CD4-positive, alpha-beta memory T cell (primary cell): ENCODE results near the gene PRCP. TPM values are rescaled to one million over a fixed set of nuclear protein-coding genes. Genes with fewer than 3 reads are reported as not detected.

Experiments used
- CTCF ChIA-PET: fragments of 350-600 bp; sonication (Branson Sonifier 250); formaldehyde crosslinking; loops from one replicate; lab custom pipeline; 2021; ENCODE audit warnings: inconsistent platforms; ENCODE audit not compliant: partially characterized antibody; lab: Charles Lee
- POLR2A ChIA-PET: fragments of 350-600 bp; sonication (Branson Sonifier 250); formaldehyde crosslinking; loops from one replicate; lab custom pipeline; 2021; ENCODE audit not compliant: partially characterized antibody; lab: Charles Lee
- DNase-seq, 5 donors: peaks; one replicate each; pipeline versions ENCODE4 v3.0.0 to v3.0.0-alpha.2; 2020 to 2022; ENCODE audit warnings: mixed read lengths in 1 of 5
- H3K27ac ChIP-seq: one replicate; pipeline ENCODE4 v1.7.0; 2013; ENCODE audit warnings: low read depth, low read length
- H3K27me3 ChIP-seq: 2 replicates; pipeline ENCODE4 v1.7.0; 2013; ENCODE audit warnings: mild to moderate bottlenecking, low read length, moderate library complexity; ENCODE audit not compliant: insufficient read depth
- H3K36me3 ChIP-seq: 2 replicates; pipeline ENCODE4 v1.7.0; 2013; ENCODE audit warnings: mild to moderate bottlenecking, low read length, moderate library complexity; ENCODE audit not compliant: insufficient read depth
- H3K4me1 ChIP-seq: 2 replicates; pipeline ENCODE4 v1.7.0; 2013; ENCODE audit warnings: mild to moderate bottlenecking, low read length, moderate library complexity; ENCODE audit not compliant: insufficient read depth
- H3K4me3 ChIP-seq, 2 donors: one replicate each; pipeline ENCODE4 v1.7.0; 2013; ENCODE audit warnings: low read length in 2 of 2, mild to moderate bottlenecking in 1 of 2
- H3K9me3 ChIP-seq, 2 donors: one replicate each; pipeline ENCODE4 v1.7.0; 2013; ENCODE audit warnings: low read length in 2 of 2, control low read depth in 1 of 2; ENCODE audit not compliant: control insufficient read depth in 1 of 2
- H3K27ac Mint-ChIP-seq, 7 donors: one replicate each; pipeline ENCODE4 v1.8.0; 2020 to 2021; ENCODE audit warnings: mixed read lengths in 7 of 7, mild to moderate bottlenecking in 6 of 7, inconsistent platforms in 3 of 7, moderate library complexity in 3 of 7
- H3K27me3 Mint-ChIP-seq, 2 donors: one replicate each; pipeline ENCODE4 v1.8.0; 2020 to 2021; ENCODE audit warnings: mixed read lengths in 2 of 2
- H3K36me3 Mint-ChIP-seq, 2 donors: one replicate each; pipeline ENCODE4 v1.8.0; 2020 to 2021; ENCODE audit warnings: mixed read lengths in 2 of 2, inconsistent platforms in 1 of 2, mild to moderate bottlenecking in 1 of 2
- H3K4me1 Mint-ChIP-seq, 4 donors: one replicate each; pipeline ENCODE4 v1.8.0; 2020 to 2021; ENCODE audit warnings: mixed read lengths in 4 of 4, mild to moderate bottlenecking in 1 of 4
- H3K4me3 Mint-ChIP-seq, 8 donors: one replicate each; pipeline ENCODE4 v1.8.0; 2020 to 2021; ENCODE audit warnings: mixed read lengths in 8 of 8, mild to moderate bottlenecking in 7 of 8, moderate library complexity in 6 of 8, inconsistent platforms in 3 of 8
- H3K9me3 Mint-ChIP-seq, 8 donors: one replicate each; pipeline ENCODE4 v1.8.0; 2020 to 2021; ENCODE audit warnings: mixed read lengths in 8 of 8, mild to moderate bottlenecking in 5 of 8, inconsistent platforms in 3 of 8, moderate library complexity in 1 of 8
- intact Hi-C: fragments of 100-400 bp; cut with micrococcal nuclease; formaldehyde crosslinking; loops from one replicate; pipeline ENCODE4 v1.15.1; 2023
- polyA plus RNA-seq, 2 donors: library from polyadenylated mRNA; unstranded; fragments of 300-500 nt; fragmentation: Illumina TruSeq; gene quantifications; one replicate each; pipeline ENCODE4 v1.2.3, GENCODE V29; 2021
- total RNA-seq, 2 experiments: library from RNA; stranded (reverse); gene quantifications; one replicate each; pipeline ENCODE4 v1.2.3, GENCODE V29; 2021

PRCP gene
- total and polyA plus RNA-seq, 4 experiments from 2014 or later = 24.1 to 38.4 (median 31.2) TPM

- no peaks in the 10 kb centered on the region for H3K9me3 Mint-ChIP-seq
- no peak overlapping the region for H3K27ac Mint-ChIP-seq
- CTCF ChIA-PET = no interaction called here
- no peaks in the 10 kb centered on the region for H3K27me3 Mint-ChIP-seq
- H3K4me3 ChIP-seq = no peak overlapping the region
- H3K4me1 ChIP-seq = no peaks in the 10 kb centered on the region
- no peak overlapping the region for H3K27ac ChIP-seq
- intact Hi-C loops = no loop called here
- no peaks in the 10 kb centered on the region for H3K36me3 ChIP-seq
- H3K9me3 ChIP-seq = no peaks in the 10 kb centered on the region
- H3K27me3 ChIP-seq = no peaks in the 10 kb centered on the region
- no peaks in the 10 kb centered on the region for H3K4me1 Mint-ChIP-seq
- no peak overlapping the region for H3K4me3 Mint-ChIP-seq
- no peaks in the 10 kb centered on the region for H3K36me3 Mint-ChIP-seq
- POLR2A ChIA-PET = no interaction called here
- no peak for DNase-seq
These were observed 107.9 kb downstream of the PRCP start for GRCh38 chr11:82792319-82792718.

- no peak overlapping the region for H3K4me3 Mint-ChIP-seq
- no peaks in the 10 kb centered on the region for H3K9me3 Mint-ChIP-seq
- no peak for DNase-seq
- no peaks in the 10 kb centered on the region for H3K9me3 ChIP-seq
- H3K36me3 Mint-ChIP-seq = no peaks in the 10 kb centered on the region
- no peaks in the 10 kb centered on the region for H3K4me1 ChIP-seq
- H3K36me3 ChIP-seq = no peaks in the 10 kb centered on the region
- no peak overlapping the region for H3K27ac Mint-ChIP-seq
- no peaks in the 10 kb centered on the region for H3K27me3 Mint-ChIP-seq
- no peak overlapping the region for H3K27ac ChIP-seq
- H3K4me3 ChIP-seq = no peak overlapping the region
- POLR2A ChIA-PET = no interaction called here
- intact Hi-C loops = no loop called here
- H3K27me3 ChIP-seq = no peaks in the 10 kb centered on the region
- CTCF ChIA-PET = no interaction called here
- no peaks in the 10 kb centered on the region for H3K4me1 Mint-ChIP-seq
These were observed 108.5 kb downstream of the PRCP start for GRCh38 chr11:82791779-82792178.

- Mint-ChIP-seq H3K9me3 (no peaks in the 10 kb centered on the region), H3K4me1 (no peaks in the 10 kb centered on the region), H3K27me3 (no peaks in the 10 kb centered on the region), H3K4me3 (no peak overlapping the region), H3K27ac (no peak overlapping the region), H3K36me3 (no peaks in the 10 kb centered on the region)
- Histone ChIP-seq H3K27ac (no peak overlapping the region), H3K4me3 (no peak overlapping the region), H3K9me3 (no peaks in the 10 kb centered on the region), H3K27me3 (no peaks in the 10 kb centered on the region), H3K4me1 (no peaks in the 10 kb centered on the region), H3K36me3 (no peaks in the 10 kb centered on the region)
- DNase-seq = no peak
- POLR2A ChIA-PET = no interaction called here
- CTCF ChIA-PET = no interaction called here
- intact Hi-C loops = no loop called here
These were observed 109.3 kb downstream of the PRCP start for GRCh38 chr11:82790723-82791484.

GRCh38 chr11:82787981-82788380 lies 112.2 kb downstream of the PRCP start:
- Mint-ChIP-seq H3K4me3 (no peak overlapping the region), H3K27ac (no peak overlapping the region), H3K9me3 (peaks cover 0 to 1% (median 0%) of the 10 kb centered on the region in 8 donors), H3K36me3 (no peaks in the 10 kb centered on the region), H3K4me1 (no peaks in the 10 kb centered on the region), H3K27me3 (peaks cover 3% of the 10 kb centered on the region in 2 donors)
- no peaks in the 10 kb centered on the region for H3K27me3 ChIP-seq
- intact Hi-C loops = no loop called here
- no peaks in the 10 kb centered on the region for H3K36me3 ChIP-seq
- H3K27ac ChIP-seq = no peak overlapping the region
- DNase-seq = no peak
- H3K4me3 ChIP-seq = no peak overlapping the region
- H3K9me3 ChIP-seq = no peaks in the 10 kb centered on the region
- H3K4me1 ChIP-seq = no peaks in the 10 kb centered on the region
- ChIA-PET POLR2A (no interaction called here), CTCF (interaction anchor here (0.9 kb wide), 1 partner anchor 71 kb away, joined by 3 read pairs; no protein-coding TSS in a partner anchor)

GRCh38 chr11:82786836-82787235 lies 113.4 kb downstream of the PRCP start:
- Histone ChIP-seq H3K9me3 (no peaks in the 10 kb centered on the region), H3K4me3 (no peak overlapping the region), H3K27me3 (no peaks in the 10 kb centered on the region), H3K4me1 (no peaks in the 10 kb centered on the region), H3K27ac (no peak overlapping the region), H3K36me3 (no peaks in the 10 kb centered on the region)
- Mint-ChIP-seq H3K36me3 (no peaks in the 10 kb centered on the region), H3K27me3 (peaks cover 3 to 5% of the 10 kb centered on the region in 2 donors), H3K4me1 (no peaks in the 10 kb centered on the region), H3K27ac (no peak overlapping the region), H3K9me3 (peaks cover 0 to 9% (median 4%) of the 10 kb centered on the region in 8 donors), H3K4me3 (no peak overlapping the region)
- POLR2A ChIA-PET = no interaction called here
- intact Hi-C loops = no loop called here
- CTCF ChIA-PET = no interaction called here
- DNase-seq = no peak

- H3K36me3 Mint-ChIP-seq = no peaks in the 10 kb centered on the region
- Histone ChIP-seq H3K27me3 (no peaks in the 10 kb centered on the region), H3K4me3 (no peak overlapping the region), H3K36me3 (no peaks in the 10 kb centered on the region), H3K9me3 (no peaks in the 10 kb centered on the region), H3K27ac (no peak overlapping the region), H3K4me1 (no peaks in the 10 kb centered on the region)
- peaks cover 4 to 14% (median 6%) of the 10 kb centered on the region in 8 donors for H3K9me3 Mint-ChIP-seq
- no peak overlapping the region for H3K4me3 Mint-ChIP-seq
- ChIA-PET CTCF (no interaction called here), POLR2A (no interaction called here)
- H3K27ac Mint-ChIP-seq = no peak overlapping the region
- intact Hi-C loops = no loop called here
- H3K4me1 Mint-ChIP-seq = no peaks in the 10 kb centered on the region
- H3K27me3 Mint-ChIP-seq = peaks cover 5 to 8% of the 10 kb centered on the region in 2 donors
- DNase-seq = no peak
These were observed 114.2 kb downstream of the PRCP start for GRCh38 chr11:82786001-82786400.

GRCh38 chr11:82782825-82783374 lies 117.3 kb downstream of the PRCP start:
- Histone ChIP-seq H3K4me3 (no peak overlapping the region), H3K27ac (no peak overlapping the region), H3K27me3 (no peaks in the 10 kb centered on the region), H3K36me3 (no peaks in the 10 kb centered on the region), H3K4me1 (no peaks in the 10 kb centered on the region), H3K9me3 (no peaks in the 10 kb centered on the region)
- ChIA-PET POLR2A (no interaction called here), CTCF (no interaction called here)
- no peak overlapping the region for H3K4me3 Mint-ChIP-seq
- peaks cover 11 to 16% of the 10 kb centered on the region in 2 donors for H3K27me3 Mint-ChIP-seq
- H3K9me3 Mint-ChIP-seq = peaks cover 5 to 14% (median 10%) of the 10 kb centered on the region in 8 donors
- no peaks in the 10 kb centered on the region for H3K36me3 Mint-ChIP-seq
- H3K27ac Mint-ChIP-seq = no peak overlapping the region
- no peaks in the 10 kb centered on the region for H3K4me1 Mint-ChIP-seq
- intact Hi-C loops = no loop called here
- DNase-seq = no peak
